Epithelial cell of proximal tubule (primary cell): ENCODE data around the gene OR5J2. TPM values are rescaled to one million over a fixed set of nuclear protein-coding genes. Genes with fewer than 3 reads are reported as not detected.

Experiments
- total RNA-seq: library from RNA; depleted of rRNA; stranded (reverse); fragments of >200 nt; gene quantifications from 2 replicates; pipeline ENCODE4 v1.2.3, GENCODE V29; 2015

The OR5J2 gene
- total RNA-seq, 1 donor from 2014 or later = not detected

Other genes starting within 250 kb of the OR5J2 start
- not detected in 2 replicates for gene OR5I1, start 240.2 kb upstream of the OR5J2 start, total RNA-seq
- not detected in 2 replicates for gene OR10AG1, start 206.7 kb upstream of the OR5J2 start, total RNA-seq
- not detected in 2 replicates for gene OR5F1, start 182.0 kb upstream of the OR5J2 start, total RNA-seq
- gene OR5AS1, start 149.0 kb upstream of the OR5J2 start, total RNA-seq = not detected in 2 replicates
- gene OR8I2, start 83.3 kb upstream of the OR5J2 start, total RNA-seq = not detected in 2 replicates
- not detected in 2 replicates for gene OR8H2, start 72.9 kb upstream of the OR5J2 start, total RNA-seq
- gene OR8H3, start 54.2 kb upstream of the OR5J2 start, total RNA-seq = not detected in 2 replicates
- not detected in 2 replicates for gene OR8J3, start 36.4 kb upstream of the OR5J2 start, total RNA-seq
- gene OR8K5, start 16.3 kb upstream of the OR5J2 start, total RNA-seq = not detected in 2 replicates
- not detected in 2 replicates for gene OR5T2, start 57.6 kb downstream of the OR5J2 start, total RNA-seq
- gene OR5T3, start 75.6 kb downstream of the OR5J2 start, total RNA-seq = not detected in 2 replicates
- not detected in 2 replicates for gene OR5T1, start 97.5 kb downstream of the OR5J2 start, total RNA-seq
- not detected in 2 replicates for gene OR8H1, start 115.6 kb downstream of the OR5J2 start, total RNA-seq
- gene OR8K3, start 138.5 kb downstream of the OR5J2 start, total RNA-seq = not detected in 2 replicates
- gene OR8K1, start 169.4 kb downstream of the OR5J2 start, total RNA-seq = not detected in 2 replicates
- gene OR8J1, start 177.7 kb downstream of the OR5J2 start, total RNA-seq = not detected in 2 replicates
- not detected in 2 replicates for gene OR8U1, start 199.0 kb downstream of the OR5J2 start, total RNA-seq
- not detected in 2 replicates for gene OR5AL1, start 236.1 kb downstream of the OR5J2 start, total RNA-seq